ENCODE data around the gene GABRB3.

The GABRB3 gene

DNA sequence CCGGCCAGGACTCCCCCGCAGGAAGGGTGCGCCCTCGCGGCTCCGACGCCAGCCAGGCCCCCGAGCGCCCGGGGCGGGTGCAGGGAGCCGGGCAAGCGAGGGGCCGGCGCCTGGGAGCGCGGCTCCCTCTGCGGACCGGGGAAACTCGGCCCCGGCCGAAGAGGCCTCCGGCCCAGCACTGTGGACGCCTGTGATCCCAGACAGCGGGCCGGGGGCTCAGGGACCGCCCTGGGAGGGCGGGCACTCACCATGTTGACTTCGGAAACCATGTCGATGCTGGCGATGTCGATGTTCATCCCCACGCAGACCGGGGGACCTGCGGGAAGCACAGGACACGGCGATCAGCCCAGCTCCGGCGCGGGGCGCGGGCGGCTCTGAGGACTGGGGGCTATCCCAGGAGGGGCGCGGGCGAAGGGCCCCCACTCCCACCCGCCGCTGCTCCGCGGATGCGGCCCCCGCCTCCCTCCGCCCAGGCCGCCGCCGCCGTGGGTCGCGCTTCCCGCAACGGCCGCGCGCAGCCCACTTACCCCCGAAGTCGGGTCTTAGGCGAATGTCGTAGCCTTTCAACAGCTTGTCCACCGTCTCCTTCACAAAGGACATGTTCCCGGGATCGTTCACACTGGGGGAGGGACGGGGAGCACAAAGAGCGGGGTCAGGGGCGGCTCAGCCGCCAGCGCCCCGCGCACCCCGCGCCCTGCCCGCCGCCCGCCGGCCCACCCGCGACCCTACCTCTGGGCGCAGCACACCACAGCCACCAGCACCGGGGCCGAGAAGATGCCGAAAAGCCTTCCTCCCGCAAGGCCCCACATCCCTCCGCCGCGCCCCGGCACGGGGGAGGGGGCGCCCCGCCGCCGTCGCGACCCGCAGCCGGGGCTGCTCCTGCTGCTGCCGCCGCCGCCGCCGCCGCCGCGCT is at the start of gene GABRB3:
TSS of gene GABRB3 (minus strand) at position 913 of the 913 bp plus-strand sequence.
- Mint-ChIP-seq H3K27ac (ENCODE audit: low read depth) (no peak within 1 kb of the TSS), H3K27me3 (no peaks in the 10 kb centered on the region), H3K9me3 (no peaks in the 10 kb centered on the region), H3K4me3 (no peak within 1 kb of the TSS), H3K4me1 (no peaks in the 10 kb centered on the region), H3K36me3 (ENCODE audit: insufficient read depth) (no peaks in the 10 kb centered on the region)
- DNase-seq (ENCODE audit: low spot score in 2 of 2) (no peak), ATAC-seq (replicated peaks; ENCODE audit: extremely low read depth, poor library complexity, severe bottlenecking) (no peak)

DNA sequence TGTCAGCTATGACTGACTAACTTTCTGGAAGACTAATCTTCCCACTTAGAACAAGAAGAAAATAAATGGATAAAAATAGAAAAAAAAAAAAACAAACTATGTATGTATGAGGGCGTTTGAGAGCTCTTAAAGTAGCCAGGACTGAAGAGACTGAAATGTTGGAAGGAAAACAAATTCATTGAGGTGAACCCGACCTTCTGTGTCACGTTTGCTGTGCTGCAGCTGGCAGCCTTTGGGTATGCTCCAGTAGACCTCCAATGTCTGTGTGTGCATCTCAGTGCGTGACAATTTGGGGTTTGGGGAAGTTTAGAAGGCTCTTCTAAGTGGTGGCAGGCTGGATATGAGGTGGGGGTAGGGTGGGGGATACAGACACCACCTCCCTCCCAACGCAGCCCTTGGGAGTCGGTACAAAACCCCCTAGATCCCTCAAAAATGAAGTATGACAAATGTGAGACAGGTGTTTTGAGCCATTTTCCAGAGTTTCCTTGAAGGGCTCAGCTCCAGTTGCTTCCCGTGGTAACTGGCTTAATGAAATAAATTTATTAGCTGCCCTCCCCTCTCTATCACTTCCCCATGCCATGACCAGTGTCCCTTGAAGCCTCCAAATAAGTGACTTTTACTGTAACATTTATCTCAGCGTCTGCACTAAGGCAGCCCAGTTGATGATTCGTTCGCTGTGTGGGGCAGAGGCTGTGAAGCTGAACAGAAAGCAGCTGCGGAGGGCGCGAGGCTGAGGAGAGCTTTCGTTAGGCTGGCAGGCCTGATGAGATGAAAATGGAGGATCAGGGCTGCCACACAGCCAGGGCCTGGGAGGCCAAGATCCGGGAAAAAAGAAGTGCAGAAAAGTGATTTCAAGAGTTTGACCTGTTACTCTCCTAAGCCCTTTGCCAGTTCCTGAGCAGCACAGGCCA is 34.9 kb upstream of the GABRB3 start:
- Mint-ChIP-seq H3K36me3 (ENCODE audit: insufficient read depth) (peaks cover 2% of the 10 kb centered on the region), H3K27me3 (no peaks in the 10 kb centered on the region), H3K9me3 (peaks cover 22% of the 10 kb centered on the region), H3K4me3 (no peak overlapping the region), H3K27ac (ENCODE audit: low read depth) (no peak overlapping the region), H3K4me1 (no peaks in the 10 kb centered on the region)
- ATAC-seq (replicated peaks; ENCODE audit: extremely low read depth, poor library complexity, severe bottlenecking) (no peak), DNase-seq (ENCODE audit: low spot score in 2 of 2) (no peak)

DNA sequence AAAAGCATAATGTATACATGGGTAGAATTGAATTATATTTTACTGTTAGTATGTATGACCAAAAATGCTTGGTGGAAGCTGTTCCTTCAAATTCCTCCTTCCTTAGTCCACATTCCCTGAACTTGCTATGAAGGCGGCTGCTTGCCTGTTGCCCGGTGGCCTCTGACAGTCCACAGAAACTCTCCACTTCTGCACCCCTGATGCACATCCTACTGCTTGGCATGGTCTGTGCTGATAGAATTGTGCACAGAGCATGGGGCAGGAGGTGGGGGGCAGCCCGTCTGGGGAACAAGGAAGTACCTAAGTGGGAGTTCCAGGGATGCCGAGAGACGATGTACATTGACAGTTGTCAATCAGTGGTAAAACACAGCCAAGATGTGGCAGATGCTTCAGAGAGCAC is 33.7 kb upstream of the GABRB3 start:
- H3K27ac Mint-ChIP-seq (ENCODE audit: low read depth), result no peak overlapping the region
- H3K4me1 Mint-ChIP-seq, result no peaks in the 10 kb centered on the region
- ATAC-seq (replicated peaks; ENCODE audit: extremely low read depth, poor library complexity, severe bottlenecking) (no peak), DNase-seq (ENCODE audit: low spot score in 2 of 2) (no peak)
- H3K36me3 Mint-ChIP-seq (ENCODE audit: insufficient read depth), result peaks cover 2% of the 10 kb centered on the region
- H3K27me3 Mint-ChIP-seq, result no peaks in the 10 kb centered on the region
- peaks cover 22% of the 10 kb centered on the region for H3K9me3 Mint-ChIP-seq
- H3K4me3 Mint-ChIP-seq, result no peak overlapping the region

GRCh38 chr15:26806151-26806550 is 33.3 kb upstream of the GABRB3 start:
- DNase-seq (ENCODE audit: low spot score in 2 of 2) (no peak), ATAC-seq (replicated peaks; ENCODE audit: extremely low read depth, poor library complexity, severe bottlenecking) (no peak)
- Mint-ChIP-seq H3K9me3 (peaks cover 22% of the 10 kb centered on the region), H3K27me3 (no peaks in the 10 kb centered on the region), H3K4me3 (no peak overlapping the region), H3K36me3 (ENCODE audit: insufficient read depth) (peaks cover 2% of the 10 kb centered on the region), H3K27ac (ENCODE audit: low read depth) (no peak overlapping the region), H3K4me1 (no peaks in the 10 kb centered on the region)

- Mint-ChIP-seq H3K36me3 (ENCODE audit: insufficient read depth) (peaks cover 2% of the 10 kb centered on the region), H3K27ac (ENCODE audit: low read depth) (no peak overlapping the region), H3K9me3 (peaks cover 22% of the 10 kb centered on the region), H3K4me3 (no peak overlapping the region), H3K27me3 (no peaks in the 10 kb centered on the region), H3K4me1 (no peaks in the 10 kb centered on the region)
- no peak for ATAC-seq (replicated peaks; ENCODE audit: extremely low read depth, poor library complexity, severe bottlenecking)
- DNase-seq (ENCODE audit: low spot score in 2 of 2), result no peak
Measured at GRCh38 chr15:26805470-26805869, 32.6 kb upstream of the GABRB3 start.

GRCh38 chr15:26804063-26804804 is 31.4 kb upstream of the GABRB3 start:
- Mint-ChIP-seq H3K36me3 (ENCODE audit: insufficient read depth) (peaks cover 2% of the 10 kb centered on the region), H3K27me3 (no peaks in the 10 kb centered on the region), H3K27ac (ENCODE audit: low read depth) (no peak overlapping the region), H3K4me1 (no peaks in the 10 kb centered on the region), H3K4me3 (no peak overlapping the region), H3K9me3 (peaks cover 22% of the 10 kb centered on the region)
- ATAC-seq (replicated peaks; ENCODE audit: extremely low read depth, poor library complexity, severe bottlenecking) (no peak), DNase-seq (ENCODE audit: low spot score in 2 of 2) (no peak)

GRCh38 chr15:26790118-26790517 is 17.3 kb upstream of the GABRB3 start:
- ATAC-seq (replicated peaks; ENCODE audit: extremely low read depth, poor library complexity, severe bottlenecking), result no peak
- Mint-ChIP-seq H3K36me3 (ENCODE audit: insufficient read depth) (no peaks in the 10 kb centered on the region), H3K4me3 (no peak overlapping the region), H3K4me1 (no peaks in the 10 kb centered on the region), H3K27me3 (no peaks in the 10 kb centered on the region), H3K27ac (ENCODE audit: low read depth) (no peak overlapping the region), H3K9me3 (peaks cover 20% of the 10 kb centered on the region)
- no peak for DNase-seq (ENCODE audit: low spot score in 2 of 2)

GRCh38 chr15:26781816-26782215 is 8.9 kb upstream of the GABRB3 start:
- no peaks in the 10 kb centered on the region for H3K4me1 Mint-ChIP-seq
- H3K27ac Mint-ChIP-seq (ENCODE audit: low read depth), result no peak overlapping the region
- peaks cover 13% of the 10 kb centered on the region for H3K9me3 Mint-ChIP-seq
- no peaks in the 10 kb centered on the region for H3K36me3 Mint-ChIP-seq (ENCODE audit: insufficient read depth)
- DNase-seq (ENCODE audit: low spot score in 2 of 2) (no peak), ATAC-seq (replicated peaks; ENCODE audit: extremely low read depth, poor library complexity, severe bottlenecking) (no peak)
- no peaks in the 10 kb centered on the region for H3K27me3 Mint-ChIP-seq
- H3K4me3 Mint-ChIP-seq, result no peak overlapping the region

GRCh38 chr15:26773917-26774316 is 1.1 kb upstream of the GABRB3 start:
- Mint-ChIP-seq H3K4me1 (no peaks in the 10 kb centered on the region), H3K9me3 (peaks cover under 1% of the 10 kb centered on the region), H3K27ac (ENCODE audit: low read depth) (no peak overlapping the region), H3K36me3 (ENCODE audit: insufficient read depth) (no peaks in the 10 kb centered on the region), H3K4me3 (no peak overlapping the region), H3K27me3 (no peaks in the 10 kb centered on the region)
- ATAC-seq (replicated peaks; ENCODE audit: extremely low read depth, poor library complexity, severe bottlenecking), result no peak
- no peak for DNase-seq (ENCODE audit: low spot score in 2 of 2)

DNA sequence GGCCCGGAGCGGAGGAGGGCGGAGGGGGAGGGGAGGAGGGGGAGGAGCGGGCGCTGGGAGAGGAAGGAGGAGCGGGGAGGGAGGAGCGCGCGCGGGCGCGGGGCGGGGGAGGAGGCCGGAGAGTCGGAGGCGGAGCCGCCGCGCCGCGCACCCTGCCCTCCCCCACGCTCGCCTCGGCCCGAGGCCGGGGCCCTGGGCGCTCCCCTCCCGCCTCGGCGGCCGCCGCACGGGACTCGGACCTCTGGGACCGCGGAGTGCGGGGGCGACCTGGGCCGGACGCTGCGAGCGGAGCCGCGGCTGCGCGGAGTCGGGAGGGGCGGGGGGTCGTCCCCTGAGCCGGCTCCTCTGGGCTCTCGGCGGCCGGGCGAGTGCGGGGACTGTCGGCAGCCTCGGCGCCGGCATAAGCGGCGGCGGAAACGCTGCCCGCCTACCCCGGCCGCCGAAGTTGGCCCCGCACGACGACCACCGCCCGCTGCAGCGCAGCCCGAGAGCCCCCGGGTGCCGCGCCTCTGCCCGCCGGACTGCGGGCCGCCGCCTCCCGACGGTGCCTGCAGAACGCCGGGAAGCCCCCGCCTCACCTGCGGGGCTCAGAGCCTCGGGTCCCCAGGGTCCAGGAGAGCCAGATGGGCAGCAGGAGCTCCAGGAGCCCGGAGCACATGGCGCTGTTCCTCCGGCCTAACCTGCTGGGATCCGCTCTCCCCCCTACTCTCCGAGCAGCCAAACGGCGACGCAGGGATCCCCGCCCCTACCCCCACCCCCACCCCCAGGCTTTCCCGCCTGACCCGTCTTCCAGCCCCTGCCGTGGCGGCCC is 406 bp upstream of the GABRB3 start:
- Mint-ChIP-seq H3K9me3 (no peaks in the 10 kb centered on the region), H3K27ac (ENCODE audit: low read depth) (no peak overlapping the region), H3K36me3 (ENCODE audit: insufficient read depth) (no peaks in the 10 kb centered on the region), H3K27me3 (no peaks in the 10 kb centered on the region), H3K4me1 (no peaks in the 10 kb centered on the region), H3K4me3 (no peak overlapping the region)
- DNase-seq (ENCODE audit: low spot score in 2 of 2) (no peak), ATAC-seq (replicated peaks; ENCODE audit: extremely low read depth, poor library complexity, severe bottlenecking) (no peak)

- Mint-ChIP-seq H3K4me1 (no peaks in the 10 kb centered on the region), H3K27me3 (no peaks in the 10 kb centered on the region), H3K9me3 (no peaks in the 10 kb centered on the region), H3K36me3 (ENCODE audit: insufficient read depth) (no peaks in the 10 kb centered on the region), H3K27ac (ENCODE audit: low read depth) (no peak overlapping the region), H3K4me3 (no peak overlapping the region)
- ATAC-seq (replicated peaks; ENCODE audit: extremely low read depth, poor library complexity, severe bottlenecking), result no peak
- no peak for DNase-seq (ENCODE audit: low spot score in 2 of 2)
Measured at GRCh38 chr15:26771578-26772153, 1.2 kb downstream of the GABRB3 start.

All from central memory CD8-positive, alpha-beta T cell (primary cell).